IMR-90 (cell line): ENCODE results near the gene IL16. TPM values are rescaled to one million over a fixed set of nuclear protein-coding genes. Genes with fewer than 3 reads are reported as not detected.

Experiments
- ATAC-seq: fragments of 200-7000 bp; cut with Tn5 transposase; 2 replicates; pipeline ENCODE4 v1.9.1; 2020; ENCODE audit warnings: low read depth, mild to moderate bottlenecking, moderate library complexity
- BruUV-seq: library from RNA; stranded (reverse); fragments of 400-500 nt; replicated peaks from 2 replicates; lab custom pipeline; 2021; lab: Mats Ljungman, UMichigan
- CTCF ChIA-PET: fragments of 300-600 bp; formaldehyde crosslinking; extraction: SDS; loops from one replicate; lab custom pipeline; 2021; ENCODE audit warnings: antibody characterized with exemption; lab: Yijun Ruan, JAX
- POLR2A ChIA-PET: fragments of 300-600 bp; sonication (Branson Sonifier 250); formaldehyde crosslinking; loops from one replicate; lab custom pipeline; 2022; ENCODE audit warnings: antibody characterized with exemption; ENCODE audit not compliant: unreplicated experiment; lab: Charles Lee
- DNase-seq: peaks from one replicate; pipeline ENCODE4 v3.0.0; 2013
- H2AFZ ChIP-seq: replicated peaks from 2 replicates; pipeline ENCODE3; 2013; ENCODE audit warnings: low read length, mild to moderate bottlenecking; ENCODE audit not compliant: poor library complexity
- H2AK5ac ChIP-seq: 2 replicates; pipeline ENCODE4 v1.6.1; 2013; ENCODE audit warnings: low read depth, low read length, inconsistent platforms
- H2AK9ac ChIP-seq: replicated peaks from 2 replicates; pipeline ENCODE3; 2013; ENCODE audit warnings: mild to moderate bottlenecking, low read depth, low read length, moderate library complexity; ENCODE audit not compliant: poor library complexity
- H2BK120ac ChIP-seq: 2 replicates; pipeline ENCODE4 v1.6.1; 2013; ENCODE audit warnings: low read depth, low read length, inconsistent platforms
- H2BK15ac ChIP-seq: 3 replicates; pipeline ENCODE4 v1.6.1; 2013; ENCODE audit warnings: low read depth, low read length, inconsistent platforms
- H2BK20ac ChIP-seq: 2 replicates; pipeline ENCODE4 v1.6.1; 2013; ENCODE audit warnings: low read depth, mild to moderate bottlenecking, inconsistent platforms, low read length, moderate library complexity
- H2BK5ac ChIP-seq: 2 replicates; pipeline ENCODE4 v1.6.1; 2013; ENCODE audit warnings: mild to moderate bottlenecking, low read depth, low read length, inconsistent platforms; ENCODE audit not compliant: poor library complexity, severe bottlenecking
- H3K14ac ChIP-seq: replicated peaks from 2 replicates; pipeline ENCODE4 v1.6.1; 2013; ENCODE audit warnings: low read depth, low read length, inconsistent platforms
- H3K18ac ChIP-seq: 2 replicates; pipeline ENCODE4 v1.6.1; 2013; ENCODE audit warnings: low read depth, low read length, control low read depth
- H3K23ac ChIP-seq: 2 replicates; pipeline ENCODE4 v1.6.1; 2013; ENCODE audit warnings: low read depth, low read length, inconsistent platforms
- H3K27ac ChIP-seq: 2 replicates; pipeline ENCODE4 v1.5.1; 2013; ENCODE audit warnings: mild to moderate bottlenecking, control low read depth, low read length; ENCODE audit not compliant: insufficient read depth
- H3K27me3 ChIP-seq: 2 replicates; pipeline ENCODE4 v1.6.1; 2013; ENCODE audit warnings: low read length; ENCODE audit not compliant: control insufficient read depth, insufficient read depth
- H3K36me3 ChIP-seq: 2 replicates; pipeline ENCODE4 v1.6.1; 2013; ENCODE audit warnings: low read length, mixed read lengths; ENCODE audit not compliant: control insufficient read depth, insufficient read depth
- H3K4ac ChIP-seq: 2 replicates; pipeline ENCODE4 v1.6.1; 2013; ENCODE audit warnings: low read depth, low read length, inconsistent platforms
- H3K4me1 ChIP-seq: 2 replicates; pipeline ENCODE4 v1.6.1; 2013; ENCODE audit warnings: low read length, mixed read lengths; ENCODE audit not compliant: control insufficient read depth, insufficient read depth
- H3K4me2 ChIP-seq: 2 replicates; pipeline ENCODE4 v1.6.1; 2013; ENCODE audit warnings: low read depth, mild to moderate bottlenecking, control low read depth, low read length, moderate library complexity
- H3K4me3 ChIP-seq: 2 replicates; pipeline ENCODE4 v1.5.1; 2013; ENCODE audit warnings: low read depth, mild to moderate bottlenecking, control low read depth, low read length, moderate library complexity; ENCODE audit not compliant: insufficient read depth
- H3K56ac ChIP-seq: 2 replicates; pipeline ENCODE4 v1.6.1; 2013; ENCODE audit warnings: low read length, inconsistent platforms; ENCODE audit not compliant: insufficient read depth; ENCODE audit errors: extremely low read depth
- H3K79me1 ChIP-seq, 2 experiments: 2 replicates each; pipeline ENCODE4 v1.6.1; 2013; ENCODE audit warnings: low read length in 2 of 2, inconsistent platforms in 1 of 2, low read depth in 1 of 2
- H3K9ac ChIP-seq: 2 replicates; pipeline ENCODE4 v1.6.1; 2013; ENCODE audit warnings: low read depth, low read length, control low read depth
- H3K9me1 ChIP-seq: 2 replicates; pipeline ENCODE4 v1.6.1; 2013; ENCODE audit warnings: low read length, inconsistent platforms; ENCODE audit not compliant: insufficient read depth
- H3K9me3 ChIP-seq: 2 replicates; pipeline ENCODE4 v1.6.1; 2013; ENCODE audit warnings: low read length; ENCODE audit not compliant: control insufficient read depth, insufficient read depth
- H4K20me1 ChIP-seq: 2 replicates; pipeline ENCODE4 v1.6.1; 2013; ENCODE audit warnings: low read length, inconsistent platforms; ENCODE audit not compliant: insufficient read depth
- H4K5ac ChIP-seq: 2 replicates; pipeline ENCODE4 v1.6.1; 2013; ENCODE audit warnings: mild to moderate bottlenecking, low read depth, low read length, control low read depth
- H4K8ac ChIP-seq, 2 experiments: 2 replicates each; pipeline ENCODE4 v1.6.1; 2013; ENCODE audit warnings: low read depth in 2 of 2, low read length in 2 of 2, control low read depth in 1 of 2, inconsistent platforms in 1 of 2
- H4K91ac ChIP-seq: 2 replicates; pipeline ENCODE4 v1.6.1; 2013; ENCODE audit warnings: low read depth, low read length, inconsistent platforms; ENCODE audit not compliant: insufficient read depth
- BHLHE40 ChIP-seq: fragments of 150-350 bp; IDR thresholded peaks from 2 replicates; pipeline ENCODE4 v1.6.1; 2016; ENCODE audit warnings: mild to moderate bottlenecking, low read depth, low read length
- CEBPB ChIP-seq: IDR thresholded peaks from 2 replicates; pipeline ENCODE4 v1.6.1; 2012; ENCODE audit warnings: low read depth, low read length, improper control_type of control experiment
- CHD1 ChIP-seq: IDR thresholded peaks from 2 replicates; pipeline ENCODE4 v1.6.1; 2012; ENCODE audit warnings: low read depth, low read length, improper control_type of control experiment
- CTCF ChIP-seq: conservative IDR thresholded peaks from 2 replicates; pipeline ENCODE4 v1.5.1; 2012; ENCODE audit warnings: mild to moderate bottlenecking, low read depth, low read length, improper control_type of control experiment
- ELK1 ChIP-seq: fragments of 150-350 bp; IDR thresholded peaks from 2 replicates; pipeline ENCODE4 v1.6.1; 2016; ENCODE audit warnings: low read depth, mild to moderate bottlenecking, low read length, moderate library complexity, borderline replicate concordance
- FOS ChIP-seq: fragments of 150-350 bp; IDR thresholded peaks from 2 replicates; pipeline ENCODE4 v1.6.1; 2016; ENCODE audit warnings: low read depth, low read length
- MAFK ChIP-seq: IDR thresholded peaks from 2 replicates; pipeline ENCODE4 v1.6.1; 2012; ENCODE audit warnings: low read depth, low read length, improper control_type of control experiment
- MAZ ChIP-seq: IDR thresholded peaks from 2 replicates; pipeline ENCODE4 v1.6.1; 2012; ENCODE audit warnings: low read depth, mild to moderate bottlenecking, low read length, improper control_type of control experiment, moderate library complexity, borderline replicate concordance
- MXI1 ChIP-seq: IDR thresholded peaks from 2 replicates; pipeline ENCODE4 v1.6.1; 2012; ENCODE audit warnings: low read depth, mild to moderate bottlenecking, low read length, moderate library complexity, borderline replicate concordance
- NFE2L2 ChIP-seq: fragments of 150-350 bp; IDR thresholded peaks from 2 replicates; pipeline ENCODE4 v1.6.1; 2016; ENCODE audit warnings: low read depth, mild to moderate bottlenecking, low read length
- POLR2A ChIP-seq: IDR thresholded peaks from 2 replicates; pipeline ENCODE4 v1.6.1; 2012; ENCODE audit warnings: mild to moderate bottlenecking, low read depth, low read length
- RAD21 ChIP-seq: IDR thresholded peaks from 2 replicates; pipeline ENCODE4 v1.6.1; 2012; ENCODE audit warnings: low read length, improper control_type of control experiment
- RCOR1 ChIP-seq: IDR thresholded peaks from 2 replicates; pipeline ENCODE4 v1.6.1; 2012; ENCODE audit warnings: mild to moderate bottlenecking, low read length, improper control_type of control experiment; ENCODE audit not compliant: insufficient replicate concordance
- RFX5 ChIP-seq: IDR thresholded peaks from 2 replicates; pipeline ENCODE4 v1.8.0; 2012; ENCODE audit warnings: low read depth, mild to moderate bottlenecking, low read length, moderate library complexity
- SMC3 ChIP-seq: fragments of 150-350 bp; IDR thresholded peaks from 2 replicates; pipeline ENCODE4 v1.6.1; 2016; ENCODE audit warnings: low read depth, mild to moderate bottlenecking, antibody characterized with exemption, low read length, moderate library complexity
- USF2 ChIP-seq: fragments of 150-350 bp; IDR thresholded peaks from 2 replicates; pipeline ENCODE4 v1.6.1; 2017; ENCODE audit warnings: mild to moderate bottlenecking, antibody characterized with exemption, low read length, low read depth
- WGBS, 2 experiments: methylation state at CpG; one replicate each; pipeline versions ENCODE4 v1.1.5 to v1.1.7; 2013; ENCODE audit warnings: missing lambda C conversion rate in 2 of 2; ENCODE audit not compliant: insufficient read length in 1 of 2; ENCODE audit errors: extremely low coverage in 2 of 2; 5-methylcytosine and 5-hydroxymethylcytosine counted together
- dilution Hi-C: fragments of 300-500 bp; cut with HindIII; formaldehyde crosslinking; loops from one replicate; pipeline ENCODE4 v1.14.3; 2018; ENCODE audit warnings: low sequenced_read_pairs; ENCODE audit not compliant: unreplicated experiment
- in situ Hi-C: fragments of 300-500 bp; cut with MboI; formaldehyde crosslinking; loops from 3 replicates; pipeline ENCODE4 v1.14.3; 2019; ENCODE audit warnings: low sequenced_read_pairs, inconsistent platforms, mixed read lengths
- intact Hi-C: fragments of 100-400 bp; cut with micrococcal nuclease; formaldehyde crosslinking; loops from 2 replicates; pipeline ENCODE4 v1.10.0; 2022
- polyA plus RNA-seq, 3 experiments: library from polyadenylated mRNA; depleted of rRNA; stranded (reverse); fragments of >200 nt; gene quantifications; 2 replicates each; pipeline ENCODE4 v1.2.3, GENCODE V29; 2012; ENCODE audit warnings: low replicate concordance in 1 of 3
- total RNA-seq: library from RNA; depleted of rRNA; stranded (reverse); fragments of >200 nt; gene quantifications from 2 replicates; pipeline ENCODE4 v1.2.3, GENCODE V29; 2012

The IL16 gene
- total and polyA plus RNA-seq, 2 of the 4 experiments (the other 2 are of a cell fraction), result 0.18 to 0.27 TPM

GRCh38 chr15:81211376-81211775, 14.7 kb downstream of the IL16 start:
- no peak overlapping the region for H2AK5ac ChIP-seq
- POLR2A ChIA-PET, result no interaction called here

More at GRCh38 chr15:81211376-81211775, 14.7 kb downstream of the IL16 start:
- no peak for DNase-seq
- no peak overlapping the region for H3K27ac ChIP-seq
- H3K4ac ChIP-seq, result no peak overlapping the region
- H4K91ac ChIP-seq, result no peak overlapping the region
- no peak overlapping the region for H3K56ac ChIP-seq
- H3K36me3 ChIP-seq, result no peaks in the 10 kb centered on the region
- H3K79me1 ChIP-seq, result no peaks in the 10 kb centered on the region
- CTCF ChIA-PET, result no interaction called here
- no peaks in the 10 kb centered on the region for H3K27me3 ChIP-seq
- H3K9ac ChIP-seq, result no peak overlapping the region
- no peak overlapping the region for H2BK15ac ChIP-seq
- H2AFZ ChIP-seq, result no peak overlapping the region
- no peaks in the 10 kb centered on the region for H3K4me1 ChIP-seq
- no peak overlapping the region for H4K5ac ChIP-seq
- H2BK20ac ChIP-seq, result no peak overlapping the region
- no peak for ATAC-seq
- no peaks in the 10 kb centered on the region for H3K9me1 ChIP-seq
- no peak overlapping the region for H2AK9ac ChIP-seq
- no peak overlapping the region for H2BK120ac ChIP-seq
- H2BK5ac ChIP-seq, result no peak overlapping the region
- intact Hi-C loops (no loop called here), dilution Hi-C loops (no loop called here), in situ Hi-C loops (no loop called here)
- H3K9me3 ChIP-seq, result peaks cover 4% of the 10 kb centered on the region; the same call in 1 of the 2 replicates
- no peak overlapping the region for H3K23ac ChIP-seq
- no peak overlapping the region for H4K8ac ChIP-seq
- H3K14ac ChIP-seq, result no peak overlapping the region
- no CpG with 5 or more reads among the region's 4 CpGs for WGBS, 2 experiments
- no peaks in the 10 kb centered on the region for H4K20me1 ChIP-seq
- TF ChIP-seq BHLHE40, result no peak
- no peak for TF ChIP-seq USF2
- TF ChIP-seq CHD1, result no peak
- no peak for TF ChIP-seq RCOR1
- no peak for TF ChIP-seq CTCF
- no peak for TF ChIP-seq FOS
- no peak for TF ChIP-seq RAD21
- TF ChIP-seq MAZ, result no peak
- TF ChIP-seq CEBPB, result no peak
- no peak for TF ChIP-seq POLR2A
- TF ChIP-seq ELK1, result no peak
- TF ChIP-seq MXI1, result no peak
- TF ChIP-seq SMC3, result no peak
- TF ChIP-seq NFE2L2, result no peak
- no peak for TF ChIP-seq RFX5
- no peak for TF ChIP-seq MAFK
- H3K18ac ChIP-seq, result no peak overlapping the region
- H3K4me2 ChIP-seq, result no peak overlapping the region
- no peak overlapping the region for H3K4me3 ChIP-seq
- no TSS peak for BruUV-seq
